Globus pallidus (tissue), 1 donor: ENCODE results near the gene ZNF200.
"Not testable (repeated sequence)": the region's sequence is repeated elsewhere in the genome, so short reads cannot be mapped to it uniquely, and the experiment has no call there.

ENCODE experiments used
- DNase-seq: peaks from one replicate; pipeline ENCODE4 v3.0.0-alpha.2; 2015; ENCODE audit warnings: low spot score

ZNF200 gene, protein sequence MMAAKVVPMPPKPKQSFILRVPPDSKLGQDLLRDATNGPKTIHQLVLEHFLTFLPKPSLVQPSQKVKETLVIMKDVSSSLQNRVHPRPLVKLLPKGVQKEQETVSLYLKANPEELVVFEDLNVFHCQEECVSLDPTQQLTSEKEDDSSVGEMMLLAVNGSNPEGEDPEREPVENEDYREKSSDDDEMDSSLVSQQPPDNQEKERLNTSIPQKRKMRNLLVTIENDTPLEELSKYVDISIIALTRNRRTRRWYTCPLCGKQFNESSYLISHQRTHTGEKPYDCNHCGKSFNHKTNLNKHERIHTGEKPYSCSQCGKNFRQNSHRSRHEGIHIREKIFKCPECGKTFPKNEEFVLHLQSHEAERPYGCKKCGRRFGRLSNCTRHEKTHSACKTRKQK

DNA sequence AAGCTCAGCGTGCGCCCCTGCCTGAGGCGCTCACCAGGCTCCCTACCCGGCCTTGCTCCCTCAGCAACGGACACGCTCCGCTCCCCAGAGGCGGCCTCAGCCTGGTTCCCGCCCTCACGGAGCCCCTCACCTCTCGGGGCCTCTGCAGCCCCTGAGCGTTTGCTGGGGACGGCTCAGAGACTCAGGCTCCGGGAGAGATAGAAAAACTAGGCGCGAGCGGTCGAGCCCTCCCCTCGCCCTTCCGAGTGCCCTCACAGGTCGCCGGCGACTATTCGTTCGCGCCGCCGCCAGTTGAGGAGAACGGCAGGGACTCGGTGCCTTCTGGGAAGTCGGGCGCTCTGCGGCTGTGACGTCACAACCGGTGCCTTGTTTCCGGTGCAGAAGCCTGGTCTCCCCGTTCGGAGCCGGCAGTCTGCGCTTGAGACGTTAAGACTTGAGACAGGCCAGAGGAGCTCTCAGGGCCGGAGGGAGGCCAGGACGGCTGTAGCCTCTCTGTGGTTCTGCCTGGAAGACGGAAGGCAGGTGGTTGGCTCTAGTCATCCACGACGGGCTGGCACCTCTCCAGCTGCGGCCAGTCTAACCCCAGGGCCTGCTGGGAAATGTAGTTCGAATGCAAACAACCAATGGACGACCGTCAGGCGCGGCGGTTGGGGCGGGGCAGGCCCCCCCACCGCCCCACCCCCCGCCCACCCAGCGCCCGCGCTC is at the start of gene ZNF200:
Gene ZNF200, minus strand, starts transcription at position 302 of the 705 bp plus-strand sequence. CDS start 1,403 bp downstream, outside the sequence.
- peak; percentile 93 for DNase-seq

DNA sequence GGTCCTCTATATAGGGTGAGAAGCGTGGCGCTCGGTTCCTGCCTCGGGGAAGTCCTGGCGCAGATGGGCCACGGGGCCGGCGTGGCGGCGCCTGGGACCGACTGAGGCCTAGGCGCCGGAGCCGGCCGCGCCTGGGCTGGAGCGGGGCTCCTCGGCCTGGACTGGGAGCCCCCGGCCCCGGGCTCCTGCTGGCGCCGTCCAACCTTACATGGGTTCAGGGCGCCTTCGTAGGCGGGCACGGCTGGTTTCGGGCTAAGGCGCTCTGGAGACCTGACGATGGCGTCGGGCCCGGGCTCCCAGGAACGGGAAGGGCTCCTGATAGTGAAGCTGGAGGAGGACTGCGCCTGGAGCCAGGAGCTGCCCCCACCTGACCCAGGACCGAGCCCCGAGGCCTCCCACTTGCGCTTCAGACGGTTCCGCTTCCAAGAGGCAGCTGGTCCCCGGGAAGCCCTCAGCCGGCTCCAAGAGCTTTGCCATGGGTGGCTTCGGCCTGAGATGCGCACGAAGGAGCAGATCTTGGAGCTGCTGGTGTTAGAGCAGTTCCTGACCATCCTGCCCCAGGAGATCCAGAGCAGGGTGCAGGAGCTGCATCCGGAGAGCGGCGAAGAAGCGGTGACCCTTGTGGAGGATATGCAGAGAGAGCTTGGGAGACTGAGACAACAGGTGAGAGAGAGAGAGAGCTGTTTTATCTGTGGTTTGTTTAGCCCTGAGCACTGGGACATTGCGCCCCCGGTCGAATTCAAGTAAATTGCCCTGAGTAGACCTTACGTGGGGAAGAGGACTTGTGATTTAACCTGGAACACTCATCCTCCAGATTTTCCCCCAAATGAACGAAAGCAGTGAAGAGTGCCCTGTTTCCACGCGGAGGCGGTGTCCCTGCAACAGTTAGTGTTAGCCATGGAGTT is 48.8 kb upstream of the ZNF200 start:
- no peak for DNase-seq

DNA sequence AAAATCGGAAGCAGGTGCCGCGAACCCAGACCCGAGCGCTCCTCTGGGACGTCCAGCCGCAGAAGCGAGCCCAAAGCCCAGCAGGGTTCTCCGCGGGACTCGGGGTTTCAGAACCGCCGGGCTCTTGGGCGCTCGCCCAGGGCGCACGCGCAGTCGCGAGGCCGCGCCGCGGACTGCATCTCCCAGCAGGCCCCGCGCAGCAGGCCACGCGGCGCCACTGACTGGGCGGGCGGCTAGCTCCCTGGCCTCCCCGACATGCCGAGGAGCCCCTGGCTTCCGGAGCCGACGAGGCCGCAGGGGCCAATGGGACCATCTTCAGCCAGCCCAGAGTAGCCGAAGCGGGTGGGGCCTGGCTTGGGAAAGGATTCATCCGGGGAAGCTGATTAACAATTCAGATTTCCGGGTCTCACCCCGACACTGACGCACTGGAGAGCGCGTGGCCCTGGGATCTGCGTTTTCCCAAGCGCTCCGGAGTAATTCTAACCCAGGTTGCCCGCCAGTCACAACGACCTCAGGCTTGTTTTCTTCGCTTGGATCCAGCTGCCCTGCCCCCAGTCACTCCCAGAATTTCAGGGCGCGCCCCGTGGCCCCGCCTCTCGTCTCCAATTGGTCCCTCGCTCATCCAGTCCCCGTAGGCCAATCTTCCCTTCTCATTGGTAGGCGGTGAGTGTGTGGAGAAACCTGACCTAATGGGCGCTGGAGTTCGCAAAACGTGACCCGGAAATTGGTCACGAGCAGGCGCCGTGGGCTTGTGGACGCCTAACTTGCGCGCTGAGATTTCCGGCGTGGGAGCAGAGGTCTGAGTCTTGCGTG is 48.0 kb upstream of the ZNF200 start, which contains the start of gene ZNF263:
Gene ZNF263, plus strand, starts transcription at position 762 of the 813 bp plus-strand sequence. CDS start 328 bp downstream, outside the sequence.
- peak; percentile 98 for DNase-seq

DNA sequence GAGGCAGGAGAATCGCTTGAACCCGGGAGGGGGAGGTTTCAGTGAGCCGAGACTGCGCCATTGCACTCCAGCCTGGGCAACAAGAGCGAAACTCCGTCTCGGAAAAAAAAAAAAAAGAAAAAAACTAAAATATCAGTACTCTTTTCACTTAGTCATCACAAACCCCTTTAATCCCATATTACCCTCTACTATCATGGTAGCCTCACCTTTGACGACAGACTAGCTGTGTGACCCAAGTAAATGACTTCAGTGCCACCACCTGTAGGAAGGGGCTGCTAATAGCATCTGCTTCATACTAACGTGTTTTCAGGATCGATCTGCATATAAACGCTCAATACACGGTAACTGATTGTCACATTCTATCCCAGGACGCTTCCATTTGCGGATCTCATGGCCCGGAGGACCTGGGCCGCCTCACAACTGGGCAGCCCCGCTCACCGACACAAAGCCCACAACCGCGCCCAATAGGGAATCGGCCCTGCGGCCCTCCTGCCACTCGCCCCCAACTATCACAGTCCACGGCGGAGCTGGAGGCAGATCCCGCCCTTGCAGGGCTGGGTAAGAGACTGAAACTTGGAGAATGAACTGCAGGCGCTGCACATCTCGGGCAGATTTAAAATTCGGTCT is 47.3 kb upstream of the ZNF200 start:
- DNase-seq, result no peak

DNA sequence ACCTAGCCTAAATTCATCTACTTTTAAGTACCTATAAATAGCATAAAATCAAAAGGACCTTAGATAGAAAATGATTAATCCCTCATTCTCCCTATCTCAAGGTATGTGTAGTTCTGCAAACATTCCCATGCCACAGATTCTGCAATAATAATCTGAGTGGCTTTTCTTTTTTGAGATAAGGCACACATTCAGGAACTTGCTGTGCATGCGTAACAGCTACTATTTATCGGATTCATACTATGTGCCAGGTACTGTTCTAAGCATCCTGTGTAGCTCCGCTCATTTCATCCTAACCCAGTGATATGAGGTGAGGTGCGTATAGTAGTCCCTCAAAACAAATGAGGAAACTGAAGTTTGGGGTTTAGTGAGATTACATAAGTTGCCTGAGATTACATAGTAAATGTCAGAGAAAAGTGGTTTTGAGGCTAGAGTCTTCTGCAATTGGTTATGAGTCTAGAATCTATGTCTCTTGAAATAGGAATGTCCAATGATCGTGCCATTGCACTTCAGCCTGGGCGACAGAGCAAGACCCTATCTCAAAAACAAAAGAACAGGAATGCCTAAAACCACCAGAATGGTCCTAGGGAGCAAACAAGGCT is 46.4 kb upstream of the ZNF200 start:
- no peak for DNase-seq

DNA sequence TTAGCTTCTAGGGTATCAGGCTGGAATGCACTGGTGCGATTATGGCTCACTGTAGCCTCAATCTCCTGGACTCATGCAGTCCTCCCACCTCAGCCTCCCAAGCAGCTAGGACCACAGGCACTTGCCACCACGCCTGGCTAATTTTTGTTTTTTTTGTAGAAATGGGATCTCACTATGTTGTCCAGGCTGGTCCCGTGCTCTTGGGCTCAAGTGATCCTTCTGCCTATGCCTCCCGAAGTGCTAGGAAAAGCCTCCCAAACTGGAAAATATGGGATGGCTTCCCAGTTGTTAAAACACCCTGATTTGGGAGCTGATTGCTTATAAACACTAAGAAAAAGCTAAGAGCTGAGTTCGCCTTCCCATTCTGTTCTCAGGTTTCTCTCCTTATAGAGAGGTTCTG is 41.7 kb upstream of the ZNF200 start:
- DNase-seq, result no peak

DNA sequence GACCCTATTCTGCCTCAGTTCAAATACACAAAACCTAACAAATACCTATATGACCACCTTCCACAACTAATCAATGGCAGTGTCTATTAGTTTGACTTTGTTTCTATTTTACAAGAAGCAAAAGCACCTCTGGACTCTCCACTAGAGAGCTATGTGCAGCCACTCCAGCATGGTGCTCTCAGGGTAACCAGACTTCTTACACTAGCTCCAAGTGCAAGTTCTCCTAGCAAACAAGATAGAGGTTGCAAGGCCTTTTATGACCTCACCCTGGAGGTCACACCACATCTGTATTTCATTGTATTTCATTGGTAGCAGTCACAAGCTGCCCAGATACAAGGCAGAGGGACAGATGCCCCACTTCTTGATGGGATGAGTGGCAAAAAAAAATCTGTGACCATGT is 40.0 kb upstream of the ZNF200 start:
- no peak for DNase-seq

DNA sequence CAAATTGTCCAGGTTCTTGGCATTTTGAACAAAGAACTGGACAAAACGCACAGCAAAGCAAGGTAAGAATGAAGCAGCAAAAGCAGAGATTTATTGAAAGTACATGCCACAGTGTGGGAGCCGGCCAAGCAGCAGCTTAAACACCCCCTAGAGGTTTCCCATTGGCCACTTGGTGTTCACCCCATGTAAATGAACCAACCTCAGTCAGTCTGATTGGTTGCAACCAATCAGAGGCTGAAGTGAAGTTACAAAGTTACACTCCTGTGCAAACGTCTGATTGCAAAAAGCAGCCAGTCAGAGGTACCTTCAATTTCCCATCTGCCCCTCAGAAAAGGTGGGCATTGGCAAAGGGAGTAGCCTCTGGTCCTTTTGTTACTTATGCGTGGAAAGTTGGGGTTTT is 39.5 kb upstream of the ZNF200 start:
- DNase-seq, result no peak

DNA sequence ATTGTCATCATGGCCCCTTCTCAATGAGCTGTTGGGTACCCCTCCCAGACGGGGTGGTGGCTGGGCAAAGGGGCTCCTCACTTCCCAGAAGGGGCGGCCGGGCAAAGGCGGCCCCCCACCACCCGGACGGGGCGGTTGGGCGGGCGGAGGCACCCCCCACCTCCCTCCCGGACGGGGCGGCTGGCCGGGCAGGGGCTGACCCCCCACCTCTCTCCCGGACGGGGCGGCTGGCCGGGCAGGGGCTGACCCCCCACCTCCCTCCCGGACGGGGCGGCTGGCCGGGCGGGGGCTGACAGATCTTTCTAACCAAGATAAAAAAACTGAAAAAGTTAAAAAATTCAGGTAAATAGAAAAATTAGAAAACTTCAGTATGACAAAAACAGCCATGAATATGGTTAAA is 36.3 kb upstream of the ZNF200 start:
- DNase-seq, result not testable (repeated sequence)

DNA sequence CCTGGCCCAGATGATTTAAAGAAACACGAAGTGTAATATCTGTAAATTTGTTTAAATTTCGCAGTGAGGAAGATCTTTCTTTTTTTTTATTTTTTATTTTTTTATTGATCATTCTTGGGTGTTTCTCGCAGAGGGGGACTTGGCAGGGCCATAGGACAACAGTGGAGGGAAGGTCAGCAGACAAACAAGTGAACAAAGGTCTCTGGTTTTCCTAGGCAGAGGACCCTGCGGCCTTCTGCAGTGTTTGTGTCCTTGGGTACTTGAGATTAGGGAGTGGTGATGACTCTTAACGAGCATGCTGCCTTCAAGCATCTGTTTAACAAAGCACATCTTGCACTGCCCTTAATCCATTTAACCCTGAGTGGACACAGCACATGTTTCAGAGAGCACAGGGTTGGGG is 35.8 kb upstream of the ZNF200 start:
- DNase-seq, result not testable (repeated sequence)

DNA sequence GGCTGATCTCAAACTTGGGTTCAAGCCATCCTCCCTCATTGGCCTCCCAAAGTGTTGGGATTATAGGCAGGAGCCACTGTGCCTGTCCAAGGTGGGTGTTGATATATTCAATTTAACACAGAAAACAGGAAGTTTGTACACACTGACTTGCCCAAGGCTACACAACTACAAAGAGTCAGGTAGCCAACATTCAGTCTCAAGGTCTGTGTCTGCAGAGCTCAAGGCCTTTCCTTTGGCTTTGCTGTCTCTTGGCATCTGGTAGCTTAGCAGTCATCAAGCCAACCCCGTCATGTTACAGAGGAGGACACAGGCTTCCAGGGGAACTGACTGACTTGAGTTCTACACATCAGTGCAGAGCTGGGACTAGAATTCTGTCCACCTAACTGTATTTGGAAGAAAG is 33.3 kb upstream of the ZNF200 start:
- DNase-seq, result no peak

DNA sequence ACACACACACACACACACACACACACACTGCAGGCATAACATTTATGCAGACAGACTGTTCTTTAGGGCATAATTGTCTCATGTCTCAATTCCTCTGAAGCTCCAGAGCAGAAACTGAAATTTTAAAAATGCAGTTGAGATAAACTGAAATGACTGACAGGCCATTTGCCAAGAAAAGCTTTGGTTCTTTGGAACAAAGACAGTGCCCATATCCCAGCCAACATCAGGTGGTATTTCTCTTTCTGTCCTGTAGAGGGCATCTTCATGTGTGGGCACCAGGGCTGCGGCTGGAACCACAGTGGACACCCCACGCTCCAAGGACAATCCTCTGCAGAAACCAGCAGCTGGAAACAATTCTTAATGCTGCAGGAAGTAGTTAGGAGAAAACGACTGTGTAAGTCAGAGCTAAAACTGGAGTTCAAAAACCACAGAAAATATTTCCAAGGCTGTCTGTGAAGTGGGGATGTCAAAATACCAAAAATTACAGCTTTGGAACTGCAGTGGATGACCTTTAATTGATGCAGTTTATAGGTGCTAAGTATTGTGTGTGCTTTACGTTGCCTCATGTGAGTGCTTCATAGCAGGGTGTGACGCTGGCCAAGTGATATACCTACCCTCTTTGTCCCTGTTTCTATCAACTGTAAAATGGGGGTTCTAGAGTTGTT is 32.0 kb upstream of the ZNF200 start:
- DNase-seq, result peak; percentile 32

DNA sequence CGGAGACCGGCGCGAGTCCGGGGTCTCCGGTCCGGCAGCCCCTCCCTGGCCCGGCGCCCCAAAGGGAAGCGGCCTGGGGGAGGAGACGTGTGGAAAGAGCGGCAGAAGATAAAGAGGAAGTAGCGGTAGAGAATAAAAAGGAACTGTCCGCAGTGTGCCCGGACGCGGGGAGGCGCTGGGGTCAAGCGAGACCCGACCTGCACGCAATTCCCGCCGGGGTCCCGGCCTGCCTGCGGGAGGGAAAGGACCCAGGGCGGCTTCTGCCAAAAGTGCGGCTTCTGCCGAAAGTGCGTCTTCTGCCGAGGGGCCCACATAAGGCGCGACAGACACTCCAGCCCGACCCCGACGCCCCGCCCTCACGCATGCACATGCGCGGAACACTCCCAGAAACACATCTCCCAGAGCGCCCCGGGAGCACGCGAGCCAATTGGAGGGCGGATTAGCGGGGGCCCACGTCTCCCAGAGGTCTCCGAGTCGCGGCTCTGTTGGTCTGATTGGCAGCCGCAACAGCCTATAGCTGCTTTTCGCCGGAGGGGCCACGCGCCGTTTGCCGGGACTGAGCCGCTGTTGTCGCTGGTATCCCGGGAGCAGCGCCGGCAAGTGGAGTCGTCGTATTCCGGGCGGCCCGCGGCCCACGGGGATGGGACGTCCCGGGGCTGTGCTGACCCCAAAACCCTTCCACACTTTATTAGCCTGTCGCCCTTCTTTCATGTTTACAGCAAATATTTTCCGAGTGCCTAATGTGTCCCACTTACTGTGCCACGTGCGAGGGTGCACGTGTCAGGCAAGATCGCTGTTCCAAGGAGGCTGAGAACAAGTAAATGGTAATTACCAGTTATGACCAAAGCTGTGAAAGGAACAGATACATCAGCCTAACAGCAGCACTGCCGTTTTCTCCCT is 29.4 kb upstream of the ZNF200 start:
- DNase-seq, result peak; percentile 98

DNA sequence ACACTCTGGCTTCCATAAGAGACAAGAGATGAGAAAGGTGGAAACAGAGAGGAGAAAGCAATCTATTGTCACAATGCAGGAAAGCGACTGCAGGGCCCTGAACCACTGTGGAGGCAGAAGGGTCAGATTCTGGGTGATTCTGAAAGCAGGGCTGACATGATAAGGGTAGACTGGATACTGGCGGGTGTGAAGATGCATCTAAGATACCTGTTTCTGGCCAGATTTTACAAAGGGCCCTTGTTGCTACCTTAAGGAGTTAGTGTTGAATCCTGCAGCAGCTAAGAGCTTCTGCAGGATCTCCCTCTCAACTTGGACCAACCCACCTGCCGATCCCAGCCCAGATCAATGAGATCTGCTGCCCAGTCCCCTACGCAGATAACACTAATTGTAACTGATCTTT is 27.6 kb upstream of the ZNF200 start:
- no peak for DNase-seq

DNA sequence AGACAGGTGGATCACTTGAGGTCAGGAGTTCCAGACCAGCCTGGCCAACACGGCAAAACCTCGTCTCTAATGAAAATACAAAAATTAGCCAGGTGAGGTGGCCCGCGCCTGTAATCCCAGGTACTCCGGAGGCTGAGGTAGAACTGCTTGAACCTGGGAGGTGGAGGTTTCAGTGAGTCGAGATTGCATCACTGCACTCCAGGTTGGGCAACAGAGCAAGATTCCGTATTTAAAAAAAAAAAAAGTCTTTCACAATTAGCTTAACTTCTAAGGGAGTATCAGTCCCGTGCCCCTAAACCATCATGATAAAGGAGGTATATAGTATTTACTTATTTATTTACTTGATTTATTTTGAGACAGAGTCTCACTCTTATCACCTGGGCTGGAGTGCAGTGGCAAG is 24.9 kb upstream of the ZNF200 start:
- no peak for DNase-seq

DNA sequence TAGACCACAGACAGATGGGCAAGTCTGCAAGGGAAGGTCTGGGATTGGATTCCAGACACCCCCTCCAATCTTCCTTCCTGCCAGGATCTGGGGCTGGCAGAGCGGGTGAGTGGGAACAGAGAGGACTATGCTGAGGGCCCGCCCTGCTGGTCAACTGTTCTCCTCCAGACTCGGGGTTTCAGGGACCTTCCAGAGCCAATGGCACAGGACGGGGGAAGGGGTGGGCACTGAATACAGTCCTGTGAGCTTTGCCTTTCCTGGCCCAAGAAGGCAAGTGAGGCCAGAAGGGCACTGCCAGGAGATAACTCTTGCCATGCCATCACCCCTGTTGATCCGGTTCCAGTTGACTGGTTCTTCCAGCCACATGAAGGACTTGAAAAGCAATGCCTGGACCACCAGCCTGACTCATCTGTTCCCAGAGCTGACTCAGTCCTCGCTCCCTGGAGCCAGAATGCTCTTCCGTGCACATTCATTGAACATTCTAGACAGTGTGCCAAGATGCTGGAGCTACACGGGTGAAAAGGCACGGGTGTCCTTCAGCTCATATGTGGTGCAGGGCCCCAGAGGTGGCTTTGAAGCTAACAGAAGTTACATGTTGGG is 22.0 kb upstream of the ZNF200 start:
- no peak for DNase-seq

DNA sequence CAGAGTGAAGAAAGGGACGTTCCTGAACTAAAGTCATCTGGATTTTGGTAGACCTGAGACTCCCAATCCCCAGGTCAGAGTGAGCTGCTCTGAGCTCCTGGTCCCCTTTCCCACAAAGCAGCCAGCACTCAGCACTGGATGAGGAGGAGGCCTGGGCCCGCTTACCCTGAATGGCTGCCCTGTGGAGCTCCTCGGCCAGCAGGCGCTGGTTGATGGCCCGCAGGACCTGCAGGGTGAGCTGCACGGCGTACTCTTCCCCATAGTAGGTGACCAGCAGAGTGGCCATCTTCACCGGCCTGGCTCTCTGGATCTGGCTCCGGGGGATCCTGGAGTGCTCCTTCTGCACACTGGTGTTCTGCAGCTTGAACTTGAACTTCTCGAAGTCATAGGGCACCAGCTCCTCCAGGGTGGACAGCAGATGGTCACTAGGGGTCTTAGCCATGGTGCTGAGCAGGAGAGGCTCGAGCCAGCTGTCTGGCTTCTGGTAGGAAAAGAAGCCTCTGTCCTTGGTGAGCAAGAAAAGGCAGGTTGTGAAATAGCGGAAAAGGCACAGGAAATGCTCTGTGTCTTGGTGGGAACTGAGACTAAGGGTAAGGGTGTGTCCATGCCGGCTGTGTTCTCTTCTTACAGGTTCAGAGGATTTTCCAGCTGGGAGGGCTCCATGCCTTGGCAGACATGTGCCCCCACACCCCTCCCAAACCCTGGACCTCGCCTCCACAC is 21.3 kb upstream of the ZNF200 start, which contains the start of gene MEFV:
Gene MEFV, minus strand, starts transcription at position 488 of the 720 bp plus-strand sequence. Its CDS starts 46 bp downstream, at position 442.
- DNase-seq, result no peak

DNA sequence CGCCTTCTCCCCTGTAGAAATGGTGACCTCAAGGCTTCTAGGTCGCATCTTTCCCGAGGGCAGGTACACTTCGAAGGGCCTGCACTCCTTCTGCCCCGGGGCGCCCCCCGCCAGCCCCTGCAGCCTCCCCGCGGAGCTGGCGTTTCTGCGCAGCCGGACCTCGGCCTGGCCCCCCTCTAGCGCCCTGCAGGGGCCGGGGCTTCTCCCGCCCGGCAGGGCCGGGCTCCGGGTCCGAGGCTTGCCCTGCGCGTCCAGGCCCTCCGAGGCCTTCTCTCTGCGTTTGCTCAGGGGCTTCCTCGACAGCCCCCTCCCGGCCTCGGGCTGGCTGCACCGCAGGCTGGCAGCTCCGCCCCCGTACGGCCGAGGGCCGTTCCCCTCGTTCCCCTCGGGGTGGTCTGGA is 19.4 kb upstream of the ZNF200 start:
- no peak for DNase-seq
